Nephron progenitor cell (in vitro differentiated cells): ENCODE data around the gene C12orf57.

ENCODE experiments used
- DNase-seq: peaks from one replicate; pipeline ENCODE4 v3.0.0; 2021
- H3K27ac Mint-ChIP-seq: 2 replicates; pipeline ENCODE4 v1.8.0; 2021; ENCODE audit warnings: mild to moderate bottlenecking, moderate library complexity, mixed read lengths
- H3K27me3 Mint-ChIP-seq: 2 replicates; pipeline ENCODE4 v1.8.0; 2021; ENCODE audit warnings: mild to moderate bottlenecking, low read depth, mixed read lengths; ENCODE audit not compliant: poor library complexity
- H3K36me3 Mint-ChIP-seq: 2 replicates; pipeline ENCODE4 v1.8.0; 2021; ENCODE audit warnings: low read depth, mixed read lengths
- H3K4me1 Mint-ChIP-seq: 2 replicates; pipeline ENCODE4 v1.8.0; 2021; ENCODE audit warnings: mixed read lengths
- H3K4me3 Mint-ChIP-seq: 2 replicates; pipeline ENCODE4 v1.8.0; 2021; ENCODE audit warnings: mild to moderate bottlenecking, moderate library complexity, mixed read lengths
- H3K9me3 Mint-ChIP-seq: 2 replicates; pipeline ENCODE4 v1.8.0; 2021; ENCODE audit warnings: mild to moderate bottlenecking, moderate library complexity, mixed read lengths
- CTCF ChIP-seq: fragments of 200-600 bp; sonication (generic); IDR thresholded peaks from 2 replicates; pipeline ENCODE4 v1.5.0; 2021; ENCODE audit warnings: antibody characterized with exemption

C12orf57 gene

GRCh38 chr12:6961695-6962284, 18.0 kb downstream of the C12orf57 start:
- Mint-ChIP-seq H3K4me3 (peak overlapping the region; percentile 77), H3K9me3 (no peaks in the 10 kb centered on the region), H3K36me3 (peaks cover 17% of the 10 kb centered on the region), H3K4me1 (peaks cover 55% of the 10 kb centered on the region), H3K27me3 (peaks cover 2% of the 10 kb centered on the region), H3K27ac (peak overlapping the region; percentile 98)
- DNase-seq: peak; percentile 66
- peak; percentile 52 for TF ChIP-seq CTCF

- no peak for DNase-seq
Observed at GRCh38 chr12:6962285-6963015, 18.6 kb downstream of the C12orf57 start.

GRCh38 chr12:6963016-6963731, 19.4 kb downstream of the C12orf57 start:
- no peaks in the 10 kb centered on the region for H3K9me3 Mint-ChIP-seq
- no peak for DNase-seq
- H3K4me3 Mint-ChIP-seq: no peak overlapping the region
- peaks cover 28% of the 10 kb centered on the region for H3K36me3 Mint-ChIP-seq
- no peaks in the 10 kb centered on the region for H3K27me3 Mint-ChIP-seq
- no peak overlapping the region for H3K27ac Mint-ChIP-seq
- no peak for TF ChIP-seq CTCF
- H3K4me1 Mint-ChIP-seq: peaks cover 49% of the 10 kb centered on the region

More at GRCh38 chr12:6962285-6963015, 18.6 kb downstream of the C12orf57 start:
- peaks cover 21% of the 10 kb centered on the region for H3K36me3 Mint-ChIP-seq
- no peaks in the 10 kb centered on the region for H3K9me3 Mint-ChIP-seq
- peak overlapping the region; percentile 98 for H3K27ac Mint-ChIP-seq
- peaks cover 2% of the 10 kb centered on the region for H3K27me3 Mint-ChIP-seq
- no peak for TF ChIP-seq CTCF
- peak overlapping the region; percentile 77 for H3K4me3 Mint-ChIP-seq
- H3K4me1 Mint-ChIP-seq: peaks cover 49% of the 10 kb centered on the region

- TF ChIP-seq CTCF: no peak
- Mint-ChIP-seq H3K27ac (no peak overlapping the region), H3K9me3 (no peaks in the 10 kb centered on the region), H3K36me3 (peaks cover 35% of the 10 kb centered on the region), H3K4me3 (no peak overlapping the region), H3K27me3 (no peaks in the 10 kb centered on the region), H3K4me1 (peaks cover 48% of the 10 kb centered on the region)
- no peak for DNase-seq
Observed at GRCh38 chr12:6963791-6964413, 20.1 kb downstream of the C12orf57 start.

- Mint-ChIP-seq H3K9me3 (no peaks in the 10 kb centered on the region), H3K36me3 (peaks cover 39% of the 10 kb centered on the region), H3K27me3 (no peaks in the 10 kb centered on the region), H3K4me1 (peaks cover 48% of the 10 kb centered on the region), H3K4me3 (no peak overlapping the region), H3K27ac (peak overlapping the region; percentile 85)
- TF ChIP-seq CTCF: no peak
- no peak for DNase-seq
Observed at GRCh38 chr12:6964605-6965025, 20.8 kb downstream of the C12orf57 start.
